NCI-H2196 treated with DMSO at 0.1 percent for 48 hours (cell line): ENCODE results near the gene EPHB2.
"Not testable (repeated sequence)": the region's sequence is repeated elsewhere in the genome, so short reads cannot be mapped to it uniquely, and the experiment has no call there.

Experiments used
- DNase-seq: peaks from one replicate; lab custom pipeline; 2025; ENCODE audit not compliant: unreplicated experiment; lab: John Stamatoyannopoulos, UW

Gene EPHB2

DNA sequence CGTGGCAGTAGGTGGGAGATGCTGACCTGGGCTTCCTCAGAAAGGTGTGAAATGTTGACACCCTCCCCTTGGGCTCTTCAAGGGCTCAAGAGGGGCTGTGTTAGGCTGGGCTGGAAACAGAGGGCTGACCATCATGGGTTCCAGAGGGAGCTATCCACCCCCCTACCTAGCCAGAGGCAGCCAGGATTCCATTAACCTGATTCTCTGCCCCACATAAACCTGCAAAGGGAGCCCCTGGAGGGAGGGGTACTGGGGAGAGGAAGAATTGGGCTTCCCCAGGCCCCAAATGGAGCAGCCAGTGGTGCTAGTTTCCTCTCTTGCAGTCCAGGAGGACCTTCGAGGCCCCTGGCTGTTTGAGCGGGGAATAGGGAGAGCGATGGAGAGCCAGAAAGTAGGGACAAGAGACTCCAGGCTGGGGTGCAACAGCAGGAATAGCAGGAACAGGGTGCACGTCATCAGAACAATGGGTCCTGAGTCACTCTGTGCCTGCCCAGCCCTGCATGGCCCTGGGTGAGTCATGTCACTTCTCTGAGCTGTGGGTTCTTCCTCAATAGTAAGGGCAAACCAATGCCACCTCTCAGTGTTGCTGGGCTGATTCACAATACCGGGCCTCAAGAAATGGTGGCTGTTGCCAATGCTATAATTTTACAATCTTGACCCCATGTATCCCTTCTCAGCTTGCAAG, 121.2 kb downstream of the EPHB2 start:
- DNase-seq = no peak

- DNase-seq = no peak
These were observed 121.8 kb downstream of the EPHB2 start for GRCh38 chr1:22832414-22832786.

- DNase-seq = no peak
These were observed 123.1 kb downstream of the EPHB2 start for GRCh38 chr1:22833699-22834098.

GRCh38 chr1:22834420-22834819, 123.8 kb downstream of the EPHB2 start:
- not testable (repeated sequence) for DNase-seq

- no peak for DNase-seq
These were observed 125.1 kb downstream of the EPHB2 start for GRCh38 chr1:22835636-22836319.

- no peak for DNase-seq
These were observed 126.2 kb downstream of the EPHB2 start for GRCh38 chr1:22836850-22837249.

DNA sequence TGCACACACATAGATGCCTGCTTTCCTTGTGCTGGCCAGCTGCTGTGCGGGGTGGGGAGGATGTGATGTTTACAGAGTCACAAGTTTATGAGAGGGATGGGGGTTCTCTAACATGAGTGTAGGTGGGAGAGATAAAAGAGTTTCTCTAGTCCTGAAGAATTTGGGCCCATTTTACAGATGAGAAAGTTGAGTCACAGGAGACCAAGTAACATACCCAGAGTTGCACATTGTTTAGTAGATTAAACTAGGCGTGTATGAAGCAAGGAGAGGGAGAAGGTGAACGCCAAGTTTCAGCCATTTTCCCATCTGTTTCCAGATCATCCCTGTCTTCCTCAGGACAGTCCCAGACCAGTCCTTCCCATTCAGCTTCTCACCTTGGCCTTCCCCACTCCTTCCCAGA, 126.7 kb downstream of the EPHB2 start:
- DNase-seq = no peak

- DNase-seq = no peak
These were observed 128.3 kb downstream of the EPHB2 start for GRCh38 chr1:22838965-22839364.

DNA sequence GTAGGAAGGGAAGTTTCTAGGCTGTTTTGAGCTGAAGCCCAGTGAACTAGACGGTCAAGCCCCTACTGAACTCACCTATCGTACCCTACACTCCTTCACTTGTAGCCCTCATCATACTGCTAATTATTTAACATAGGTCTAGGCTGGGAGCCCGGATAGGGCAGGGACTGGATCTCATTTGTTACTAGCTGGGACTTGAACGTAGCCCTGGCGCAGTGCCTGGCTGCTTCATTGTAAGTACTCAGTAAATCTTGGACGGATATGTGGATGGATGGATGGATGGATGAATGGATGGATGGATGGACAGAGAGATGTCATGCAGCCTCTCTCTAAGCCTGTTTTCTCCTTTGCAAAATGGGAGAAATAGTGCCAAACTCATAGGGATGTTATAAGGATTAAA, 129.2 kb downstream of the EPHB2 start:
- no peak for DNase-seq

- no peak for DNase-seq
These were observed 130.5 kb downstream of the EPHB2 start for GRCh38 chr1:22841142-22841541.

DNA sequence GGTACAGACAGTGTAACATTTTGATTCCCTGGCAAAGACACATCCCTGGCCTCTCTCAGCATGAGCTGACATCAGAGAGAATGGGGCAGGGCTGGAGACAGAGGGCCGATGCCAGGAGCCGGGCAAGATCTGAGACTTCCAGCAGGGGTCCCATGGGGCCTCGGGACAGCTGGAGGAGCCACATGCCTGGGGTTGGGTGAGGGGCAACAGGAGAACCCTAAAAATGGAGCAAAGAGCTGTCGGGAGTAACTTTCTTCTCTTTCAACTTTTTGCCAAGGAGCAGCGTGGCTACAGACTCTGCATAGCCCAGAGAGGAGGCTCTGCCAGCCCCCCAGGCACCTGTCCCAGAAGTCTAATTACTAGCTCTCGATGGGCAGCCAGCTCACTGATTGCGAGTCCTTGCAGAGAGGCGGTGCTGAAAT, 131.2 kb downstream of the EPHB2 start:
- DNase-seq = no peak

DNA sequence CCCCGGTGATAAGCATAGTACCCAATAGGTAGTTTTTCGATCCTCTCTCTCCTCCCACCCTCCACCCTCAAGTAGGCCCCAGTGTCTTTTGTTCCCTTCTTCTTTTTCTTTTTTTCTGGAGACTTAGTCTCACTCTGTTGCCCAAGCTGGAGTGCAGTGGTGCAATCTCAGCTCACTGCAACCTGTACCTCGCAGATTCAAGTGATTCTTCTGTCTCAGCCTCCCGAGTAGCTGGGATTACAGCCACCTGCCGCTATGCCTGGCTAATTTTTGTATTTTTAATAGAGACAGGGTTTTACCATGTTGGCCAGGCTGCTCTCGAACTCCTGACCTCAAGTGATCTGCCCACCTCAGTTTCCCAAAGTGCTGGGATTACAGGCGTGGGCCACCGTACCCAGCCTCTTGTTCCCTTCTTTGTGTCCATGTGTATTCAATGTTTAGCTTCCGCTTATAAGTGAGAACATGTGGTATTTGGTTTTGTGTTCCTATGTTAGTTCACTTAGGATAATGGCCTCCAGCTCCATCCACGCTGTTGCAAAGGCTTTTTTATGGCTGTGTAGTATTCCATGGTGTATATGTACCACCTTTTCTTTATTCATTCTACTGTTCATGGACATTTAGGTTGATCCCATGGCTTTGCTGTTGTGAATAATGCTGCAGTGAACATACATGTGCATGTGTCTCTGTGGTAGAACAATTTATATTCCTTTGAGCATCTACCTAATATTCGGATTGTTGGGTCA, 133.0 kb downstream of the EPHB2 start:
- not testable (repeated sequence) for DNase-seq

GRCh38 chr1:22844621-22845020, 134.0 kb downstream of the EPHB2 start:
- no peak for DNase-seq

- DNase-seq = no peak
These were observed 134.8 kb downstream of the EPHB2 start for GRCh38 chr1:22845398-22845935.

DNA sequence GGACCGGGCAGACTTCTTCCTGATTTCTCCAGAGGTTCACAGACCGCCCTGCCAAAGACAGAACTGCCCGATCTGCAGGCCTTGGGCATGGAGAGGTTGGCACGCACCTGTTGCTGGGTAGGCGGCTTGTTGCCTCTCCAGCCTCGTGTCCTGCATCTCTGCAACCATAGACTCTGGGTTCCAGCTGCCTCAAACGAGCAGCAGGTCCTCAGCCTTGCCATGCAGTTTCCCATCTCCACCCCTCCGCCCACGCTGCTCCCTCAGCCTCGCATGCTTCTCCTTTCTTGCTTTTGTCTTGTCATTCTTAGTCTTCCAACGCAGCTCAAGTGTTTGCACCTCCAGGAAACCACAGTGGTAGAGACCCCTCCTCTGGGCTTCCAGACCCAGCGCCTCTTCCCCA, 135.8 kb downstream of the EPHB2 start:
- no peak for DNase-seq

- no peak for DNase-seq
These were observed 136.6 kb downstream of the EPHB2 start for GRCh38 chr1:22847249-22847648.

DNA sequence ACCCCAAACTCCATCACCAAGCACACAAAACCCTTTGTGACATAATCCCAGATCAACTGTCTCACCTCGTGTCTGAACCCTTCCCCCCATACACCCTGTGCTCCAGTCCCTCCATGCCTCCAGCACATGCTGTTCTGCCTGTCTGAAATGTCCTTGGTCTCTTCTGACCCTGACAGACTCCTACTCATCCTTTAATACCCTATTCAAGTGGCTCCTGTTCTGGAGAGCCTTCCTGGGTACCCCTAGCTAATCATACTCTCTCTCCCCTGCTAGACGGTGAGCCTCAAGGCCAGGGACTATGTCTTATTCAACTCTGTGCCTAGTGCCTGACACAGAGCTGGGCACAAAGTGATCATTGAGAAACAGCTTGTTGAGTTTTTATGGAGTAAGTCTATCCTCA, 137.1 kb downstream of the EPHB2 start:
- DNase-seq = no peak

DNA sequence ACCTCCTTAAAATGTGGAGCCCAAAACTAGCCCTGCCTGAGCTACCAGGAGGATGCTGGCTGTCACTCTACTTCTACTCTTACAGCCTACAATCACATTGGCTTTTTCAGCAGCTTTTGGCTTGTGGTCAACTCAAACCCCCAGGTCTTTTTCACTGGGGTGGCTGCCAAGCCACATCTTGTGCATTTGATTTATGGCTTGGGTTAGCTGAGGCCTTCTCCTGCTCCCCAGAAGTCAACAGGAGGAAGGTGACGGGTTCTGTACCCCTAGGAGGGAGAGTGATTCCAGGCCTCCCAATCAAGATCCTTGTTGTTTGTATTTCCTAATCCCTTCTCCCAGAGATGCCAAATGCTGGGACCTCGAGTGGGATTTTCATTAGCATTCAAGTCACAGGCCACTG, 137.8 kb downstream of the EPHB2 start:
- DNase-seq = no peak

DNA sequence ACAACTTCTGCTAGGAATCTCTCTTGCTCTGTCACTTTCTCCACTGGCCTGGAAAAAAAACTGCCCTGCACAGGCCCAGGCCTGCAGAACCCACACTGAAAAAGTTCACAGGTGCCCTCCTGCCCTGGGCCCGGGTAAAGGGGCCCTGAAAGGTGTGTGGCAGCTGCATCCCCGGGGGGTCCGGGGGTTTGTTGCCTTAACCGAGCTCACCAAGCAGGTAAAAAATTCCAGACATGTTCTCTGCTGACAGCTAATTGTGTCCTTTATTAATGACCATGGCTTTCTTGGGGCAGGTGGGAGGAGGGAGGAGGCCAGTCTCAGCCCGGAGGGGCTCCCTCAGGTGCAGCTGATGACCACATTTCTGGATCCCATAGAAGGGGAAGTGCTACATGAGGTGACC, 139.1 kb downstream of the EPHB2 start:
- DNase-seq = no peak

GRCh38 chr1:22850281-22850680, 139.6 kb downstream of the EPHB2 start:
- DNase-seq = no peak

GRCh38 chr1:22850681-22851080, 140.0 kb downstream of the EPHB2 start:
- DNase-seq = no peak

DNA sequence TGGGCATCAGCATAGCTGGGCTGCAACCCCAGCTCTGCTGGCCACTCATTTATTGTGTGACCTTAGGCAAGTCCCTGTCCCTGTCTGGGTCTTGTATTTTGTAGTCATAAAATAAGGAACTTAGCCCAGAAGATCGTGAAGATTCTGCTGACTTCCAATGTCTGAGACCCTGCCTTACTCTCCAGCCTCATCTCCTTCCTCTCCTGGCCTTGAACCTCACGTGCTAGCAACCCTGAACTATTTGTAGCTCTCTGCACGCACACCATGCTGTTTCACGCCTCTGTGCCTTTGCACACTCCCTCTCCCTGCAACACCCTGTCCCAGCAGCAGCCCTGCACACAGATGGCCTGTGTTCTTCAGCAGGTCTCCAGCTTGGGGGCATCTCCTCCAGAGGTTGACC, 140.9 kb downstream of the EPHB2 start:
- DNase-seq = no peak
